Lung (tissue), 11 donors: ENCODE measurements around the gene SMIM45.

Source experiments
- ATAC-seq: fragments of 200-7000 bp; cut with Tn5 transposase; one replicate; pipeline ENCODE4 v1.9.1; 2020; ENCODE audit warnings: moderate number of reproducible peaks; ENCODE audit not compliant: insufficient read depth, low FRiP score
- DNase-seq, 3 donors: peaks; one replicate each; pipeline ENCODE4 v3.0.0-alpha.2; 2013 to 2017
- H3K27ac ChIP-seq, 2 donors: one replicate each; pipeline ENCODE4 v1.5.1; 2013; ENCODE audit warnings: mild to moderate bottlenecking in 2 of 2, moderate library complexity in 2 of 2, control low read depth in 1 of 2, inconsistent platforms in 1 of 2, low read depth in 1 of 2, low read length in 1 of 2
- H3K27me3 ChIP-seq, 3 donors: one replicate each; pipeline ENCODE4 v1.5.1; 2013; ENCODE audit warnings: low read length in 2 of 3; ENCODE audit not compliant: control insufficient read depth in 3 of 3, insufficient read depth in 3 of 3
- H3K36me3 ChIP-seq, 4 donors: one replicate each; pipeline ENCODE4 v1.5.1; 2013; ENCODE audit warnings: low read length in 4 of 4, mild to moderate bottlenecking in 1 of 4, moderate library complexity in 1 of 4; ENCODE audit not compliant: control insufficient read depth in 4 of 4, insufficient read depth in 4 of 4
- H3K4me1 ChIP-seq, 5 donors: one replicate each; pipeline ENCODE4 v1.5.1; 2013; ENCODE audit warnings: low read length in 5 of 5, mild to moderate bottlenecking in 2 of 5, moderate library complexity in 1 of 5; ENCODE audit not compliant: control insufficient read depth in 5 of 5, insufficient read depth in 5 of 5
- H3K4me3 ChIP-seq: one replicate; pipeline ENCODE4 v1.5.1; 2013; ENCODE audit warnings: mild to moderate bottlenecking, control low read depth, moderate library complexity
- H3K9ac ChIP-seq, 2 donors: one replicate each; pipeline ENCODE4 v1.5.1; 2013; ENCODE audit warnings: low read length in 2 of 2, control low read depth in 1 of 2; ENCODE audit not compliant: insufficient read depth in 1 of 2
- H3K9me3 ChIP-seq, 4 donors: one replicate each; pipeline ENCODE4 v1.5.1; 2013; ENCODE audit warnings: low read length in 3 of 4, mild to moderate bottlenecking in 1 of 4, moderate library complexity in 1 of 4; ENCODE audit not compliant: control insufficient read depth in 4 of 4, insufficient read depth in 3 of 4
- WGBS, 2 donors: extraction: QIAGEN DNeasy Blood & Tissue Kit; methylation state at CpG; one replicate each; pipeline ENCODE4 v1.1.7; 2013; 5-methylcytosine and 5-hydroxymethylcytosine counted together
- TF ChIP-seq, protein P1 (sequence below): IDR thresholded peaks from 2 replicates; pipeline ENCODE4 v1.5.1; 2012; ENCODE audit warnings: mild to moderate bottlenecking; ENCODE audit errors: control extremely low read depth, extremely low read depth
- donor health status: control.
- donor health status: control.
- donor health status: Bipolar disorder and iron deficiency.
- donor health status: healthy.
- donor health status: DM: yes; HTN: yes; CAD: no.

The SMIM45 gene

DNA sequence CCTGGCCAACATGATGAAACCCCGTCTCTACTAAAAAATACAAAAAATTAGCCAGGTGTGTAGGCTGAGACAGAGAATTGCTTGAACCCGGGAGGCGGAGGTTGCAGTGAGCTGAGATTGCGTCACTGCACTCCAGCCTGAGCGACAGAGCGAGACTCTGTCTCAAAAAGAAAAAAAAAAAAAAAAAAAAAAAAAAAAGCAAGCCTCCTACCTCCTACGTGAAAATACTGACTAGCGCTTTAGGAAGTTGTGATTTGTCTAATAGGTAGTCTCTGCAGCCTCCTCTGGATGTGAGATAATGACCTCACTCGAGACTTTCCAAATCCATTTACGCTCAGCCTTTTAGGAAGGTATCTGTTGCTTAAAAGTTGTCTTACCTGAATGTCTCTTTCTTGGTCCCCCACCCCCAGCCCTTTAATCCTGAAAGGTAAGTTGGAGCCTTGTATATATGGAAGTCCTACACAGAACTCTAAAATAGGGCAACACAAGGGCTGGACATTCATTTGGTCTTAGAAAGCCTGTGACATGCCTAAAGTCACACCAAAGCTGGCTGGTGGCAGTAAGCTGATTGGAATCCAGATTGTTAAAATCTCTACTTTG, 22.8 kb downstream of the SMIM45 start:
- DNase-seq: no peak
- no peaks in the 10 kb centered on the region for H3K9me3 ChIP-seq
- H3K27ac ChIP-seq: no peak overlapping the region
- H3K27me3 ChIP-seq: peaks cover 0 to 31% (median 26%) of the 10 kb centered on the region in 3 donors
- H3K36me3 ChIP-seq: no peaks in the 10 kb centered on the region
- no peak overlapping the region for H3K9ac ChIP-seq
- peaks cover 0 to 11% (median 5%) of the 10 kb centered on the region in 5 donors for H3K4me1 ChIP-seq
- TF ChIP-seq, protein P1, sequence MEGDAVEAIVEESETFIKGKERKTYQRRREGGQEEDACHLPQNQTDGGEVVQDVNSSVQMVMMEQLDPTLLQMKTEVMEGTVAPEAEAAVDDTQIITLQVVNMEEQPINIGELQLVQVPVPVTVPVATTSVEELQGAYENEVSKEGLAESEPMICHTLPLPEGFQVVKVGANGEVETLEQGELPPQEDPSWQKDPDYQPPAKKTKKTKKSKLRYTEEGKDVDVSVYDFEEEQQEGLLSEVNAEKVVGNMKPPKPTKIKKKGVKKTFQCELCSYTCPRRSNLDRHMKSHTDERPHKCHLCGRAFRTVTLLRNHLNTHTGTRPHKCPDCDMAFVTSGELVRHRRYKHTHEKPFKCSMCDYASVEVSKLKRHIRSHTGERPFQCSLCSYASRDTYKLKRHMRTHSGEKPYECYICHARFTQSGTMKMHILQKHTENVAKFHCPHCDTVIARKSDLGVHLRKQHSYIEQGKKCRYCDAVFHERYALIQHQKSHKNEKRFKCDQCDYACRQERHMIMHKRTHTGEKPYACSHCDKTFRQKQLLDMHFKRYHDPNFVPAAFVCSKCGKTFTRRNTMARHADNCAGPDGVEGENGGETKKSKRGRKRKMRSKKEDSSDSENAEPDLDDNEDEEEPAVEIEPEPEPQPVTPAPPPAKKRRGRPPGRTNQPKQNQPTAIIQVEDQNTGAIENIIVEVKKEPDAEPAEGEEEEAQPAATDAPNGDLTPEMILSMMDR: no peak
- WGBS, 2 donors: 59 to 72% methylated on average over 10 of the region's 10 CpGs
- no peak overlapping the region for H3K4me3 ChIP-seq
- ATAC-seq: no peak

DNA sequence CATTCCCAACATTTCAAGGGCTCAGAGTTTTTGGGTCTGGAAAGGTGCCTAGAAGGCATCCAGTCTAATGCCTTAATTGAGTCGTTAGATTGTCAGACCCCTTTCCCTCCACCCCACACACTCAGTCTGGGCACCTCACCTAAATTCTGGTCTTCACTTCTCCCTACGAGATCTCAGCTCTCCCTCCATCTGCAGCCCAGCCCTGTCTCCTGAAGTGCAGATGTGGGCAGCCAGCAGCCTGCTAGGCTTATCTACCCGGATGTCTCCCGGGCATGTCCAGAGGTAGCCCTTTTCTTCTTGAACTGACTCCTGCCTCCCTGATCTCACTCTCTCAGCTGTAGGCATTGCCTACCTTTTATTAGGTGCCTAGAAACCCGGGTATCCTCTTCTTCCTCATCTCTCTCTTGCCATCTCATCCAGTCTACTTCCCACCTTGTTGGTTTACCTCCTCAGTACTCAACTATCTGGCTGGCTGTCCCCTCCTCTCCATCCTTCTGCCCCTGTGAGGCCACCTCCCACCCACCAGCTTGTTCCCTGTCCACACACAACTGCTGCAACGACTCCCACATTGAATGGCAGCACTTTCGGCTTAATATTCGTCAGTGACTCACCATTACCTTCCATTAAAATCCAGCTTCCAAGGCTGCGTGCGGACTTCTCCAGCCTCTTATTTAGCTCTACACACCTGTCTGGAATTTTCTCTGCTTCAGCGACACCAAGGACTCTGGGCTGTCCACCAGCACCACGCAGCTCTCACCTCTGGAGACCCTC, 23.5 kb downstream of the SMIM45 start:
- H3K27me3 ChIP-seq: peaks cover 0 to 31% (median 26%) of the 10 kb centered on the region in 3 donors
- 70 to 79% methylated on average over 12 of the region's 12 CpGs for WGBS, 2 donors
- no peak overlapping the region for H3K4me3 ChIP-seq
- no peak overlapping the region for H3K9ac ChIP-seq
- no peak for DNase-seq
- H3K4me1 ChIP-seq: peaks cover 0 to 11% (median 5%) of the 10 kb centered on the region in 5 donors
- no peak for ATAC-seq
- no peaks in the 10 kb centered on the region for H3K36me3 ChIP-seq
- TF ChIP-seq, protein P1: no peak
- H3K27ac ChIP-seq: no peak overlapping the region
- no peaks in the 10 kb centered on the region for H3K9me3 ChIP-seq

DNA sequence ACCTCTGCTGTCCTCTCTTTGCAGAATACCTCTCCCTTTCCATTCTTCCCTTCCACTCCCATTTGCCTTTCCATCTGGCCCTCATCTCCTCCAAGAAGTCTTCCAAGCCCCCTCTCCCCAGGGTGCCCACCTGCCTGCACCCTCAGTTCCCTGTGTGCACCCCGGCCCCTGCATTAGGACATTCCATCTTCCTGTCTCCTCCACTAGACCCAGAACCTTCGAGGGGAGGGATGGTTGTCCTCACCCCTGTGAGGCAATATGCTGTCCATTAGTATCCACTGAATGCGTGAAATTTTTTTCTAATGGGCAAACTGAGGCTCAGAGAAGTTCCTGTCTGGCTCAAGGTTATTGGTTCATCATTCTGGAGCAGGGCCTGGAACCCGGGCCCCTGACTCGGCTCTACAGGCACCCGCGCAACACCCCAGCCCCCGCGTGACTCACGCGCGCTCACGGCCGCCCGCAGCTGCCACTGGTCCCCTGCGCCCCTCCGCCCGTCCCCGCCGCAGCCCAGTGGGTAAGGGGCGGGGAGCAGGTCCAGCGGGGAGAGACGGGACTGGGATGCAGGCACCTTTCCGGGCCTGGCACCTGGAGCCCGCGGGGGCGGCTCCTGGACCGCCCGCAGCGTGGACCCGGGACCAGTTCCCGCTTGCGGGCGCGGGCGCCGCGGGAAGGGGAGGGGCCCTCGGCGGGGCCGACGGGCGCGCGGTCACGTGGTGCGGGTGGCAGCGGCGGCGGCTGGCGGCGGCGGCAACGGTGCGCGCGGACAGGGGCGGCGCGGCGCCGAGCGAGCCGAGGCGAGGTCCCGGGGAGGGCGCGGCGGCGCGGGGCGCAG, 24.3 kb downstream of the SMIM45 start:
- ATAC-seq: no peak
- peaks cover 0 to 31% (median 26%) of the 10 kb centered on the region in 3 donors for H3K27me3 ChIP-seq

More for the DNA sequence above, 24.3 kb downstream of the SMIM45 start:
- Histone ChIP-seq H3K4me1 (peaks cover 0 to 11% (median 5%) of the 10 kb centered on the region in 5 donors), H3K9ac (no peak overlapping the region), H3K36me3 (no peaks in the 10 kb centered on the region), H3K4me3 (no peak overlapping the region), H3K9me3 (no peaks in the 10 kb centered on the region), H3K27ac (no peak overlapping the region)
- TF ChIP-seq, protein P1: no peak
- WGBS, 2 donors: 2 to 4% methylated on average over 32 to 72 of the region's 72 CpGs
- DNase-seq: peak in 1 of 3 donors; percentile 34
